Measurements from ENCODE around the gene GNAT3.

The GNAT3 gene

DNA sequence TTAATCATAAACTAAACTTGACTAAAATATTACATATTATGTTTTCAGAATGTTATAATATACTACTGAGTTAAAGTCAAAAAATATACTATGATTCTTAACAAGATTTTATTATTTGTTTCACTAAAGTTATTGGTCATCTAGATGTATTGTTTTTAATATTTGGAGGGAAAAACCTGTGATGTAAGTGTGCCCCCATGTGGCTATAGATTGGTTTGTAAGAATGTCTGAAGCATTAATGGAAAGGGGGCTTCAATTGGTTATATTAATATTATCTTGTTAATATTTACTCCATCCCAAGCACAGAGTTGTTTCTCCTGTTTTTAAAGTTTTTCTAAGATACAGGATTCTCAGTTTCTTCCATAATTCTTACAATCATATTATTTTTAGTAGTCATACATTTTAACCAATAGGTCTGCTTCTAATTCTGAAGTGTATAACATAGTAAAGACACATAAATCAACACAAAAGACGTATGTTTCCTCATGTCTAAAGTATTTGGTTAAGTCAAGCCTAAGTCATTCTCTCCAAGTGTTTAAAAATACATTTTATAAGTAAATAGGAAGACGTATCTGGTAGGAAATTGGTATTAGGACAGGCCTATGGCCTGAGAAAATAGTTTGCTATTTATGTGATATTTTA is 58.0 kb downstream of the GNAT3 start:
- Histone ChIP-seq H3K79me2 (ENCODE audit: insufficient read depth, low read length) (no peaks in the 10 kb centered on the region), H3K4me3 (ENCODE audit: low read depth in 1 of 2, low read length in 2 of 2) (no peak overlapping the region), H3K36me3 (ENCODE audit: insufficient read depth, low read length) (no peaks in the 10 kb centered on the region), H3K27me3 (ENCODE audit: insufficient read depth, low read length, poor library complexity) (peaks cover under 1% of the 10 kb centered on the region), H2AFZ (ENCODE audit: low read depth, low read length) (no peak overlapping the region), H3K9me3 (ENCODE audit: insufficient read depth, low read length, severe bottlenecking) (no peaks in the 10 kb centered on the region), H3K27ac (ENCODE audit: low read length) (no peak overlapping the region), H4K20me1 (ENCODE audit: insufficient read depth, low read length) (no peaks in the 10 kb centered on the region), H3K4me2 (ENCODE audit: insufficient read depth, low read length) (no peak overlapping the region), H3K9ac (ENCODE audit: low read depth, low read length) (no peak overlapping the region), H3K4me1 (ENCODE audit: insufficient read depth, low read length) (no peaks in the 10 kb centered on the region)
- no peak for DNase-seq
- ATAC-seq (ENCODE audit: insufficient read depth, low read depth), result no peak
- TF ChIP-seq CTCF (IDR thresholded peaks at IDR 0.05; ENCODE audit: borderline replicate concordance, extremely low read depth, low read length, poor library complexity, severe bottlenecking) (peak; percentile 55), EZH2 (IDR thresholded peaks at IDR 0.05; ENCODE audit: borderline replicate concordance, low read depth, low read length, severe bottlenecking) (no peak)

DNA sequence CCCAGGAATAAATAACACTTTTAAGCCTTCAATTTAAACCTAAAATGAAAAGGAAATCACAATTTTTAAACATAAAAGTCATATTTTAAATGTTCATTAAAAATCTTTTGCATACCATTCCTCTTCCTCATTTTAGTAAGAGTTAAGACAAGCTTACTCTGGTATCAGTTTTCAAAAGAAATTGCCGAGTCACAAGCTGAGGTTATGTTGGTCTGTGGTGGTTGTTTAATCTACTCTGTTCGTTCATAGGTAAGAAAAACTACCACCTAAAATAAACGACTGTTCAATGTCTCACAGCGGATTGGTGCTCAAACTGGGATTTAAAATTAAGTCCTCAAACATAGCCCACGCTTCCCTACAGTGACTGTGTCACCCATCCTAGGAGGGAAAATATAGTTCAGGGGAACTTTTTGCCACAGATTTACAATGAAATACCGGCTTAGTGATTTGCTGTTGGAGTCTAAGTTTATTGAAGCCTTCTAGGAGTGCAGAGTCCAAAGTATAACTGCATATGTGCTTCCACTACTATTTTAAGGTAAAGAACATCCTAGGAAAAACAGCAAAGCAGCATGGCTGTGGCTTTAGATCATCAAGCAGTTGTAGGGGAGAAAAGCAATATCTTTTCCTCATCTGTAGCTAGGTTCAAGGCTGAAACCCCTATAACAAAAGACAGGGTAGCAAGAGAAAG is 61.1 kb downstream of the GNAT3 start:
- Histone ChIP-seq H2AFZ (ENCODE audit: low read depth, low read length) (no peak overlapping the region), H3K9me3 (ENCODE audit: insufficient read depth, low read length, severe bottlenecking) (no peaks in the 10 kb centered on the region), H4K20me1 (ENCODE audit: insufficient read depth, low read length) (no peaks in the 10 kb centered on the region), H3K36me3 (ENCODE audit: insufficient read depth, low read length) (no peaks in the 10 kb centered on the region), H3K4me1 (ENCODE audit: insufficient read depth, low read length) (no peaks in the 10 kb centered on the region), H3K79me2 (ENCODE audit: insufficient read depth, low read length) (no peaks in the 10 kb centered on the region), H3K4me2 (ENCODE audit: insufficient read depth, low read length) (no peak overlapping the region), H3K4me3 (ENCODE audit: low read depth in 1 of 2, low read length in 2 of 2) (no peak overlapping the region), H3K9ac (ENCODE audit: low read depth, low read length) (no peak overlapping the region), H3K27me3 (ENCODE audit: insufficient read depth, low read length, poor library complexity) (no peaks in the 10 kb centered on the region), H3K27ac (ENCODE audit: low read length) (no peak overlapping the region)
- ATAC-seq (ENCODE audit: insufficient read depth, low read depth) (no peak), DNase-seq (no peak)
- TF ChIP-seq CTCF (IDR thresholded peaks at IDR 0.05; ENCODE audit: borderline replicate concordance, extremely low read depth, low read length, poor library complexity, severe bottlenecking), result no peak
- TF ChIP-seq EZH2 (IDR thresholded peaks at IDR 0.05; ENCODE audit: borderline replicate concordance, low read depth, low read length, severe bottlenecking), result no peak

DNA sequence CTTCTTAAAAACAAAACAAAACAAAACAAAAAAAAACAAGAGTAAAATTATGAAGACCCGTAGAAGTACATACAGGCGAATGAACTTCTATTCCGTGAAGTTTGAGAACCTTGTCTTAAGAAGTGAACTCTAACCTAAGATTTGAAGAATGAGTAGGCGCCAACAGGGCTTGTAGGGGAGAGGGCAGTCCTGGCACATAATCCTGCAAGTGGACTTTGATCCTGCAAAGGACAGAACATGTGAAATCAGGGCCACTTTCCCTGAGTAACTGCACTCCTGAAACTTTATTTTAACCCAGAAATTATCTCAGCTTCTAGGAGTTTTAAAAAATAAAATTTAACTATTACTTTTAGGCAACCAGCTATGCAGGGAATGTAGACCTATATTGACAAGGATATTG is 62.0 kb downstream of the GNAT3 start:
- Histone ChIP-seq H3K4me2 (ENCODE audit: insufficient read depth, low read length) (no peak overlapping the region), H3K79me2 (ENCODE audit: insufficient read depth, low read length) (no peaks in the 10 kb centered on the region), H4K20me1 (ENCODE audit: insufficient read depth, low read length) (no peaks in the 10 kb centered on the region), H3K9me3 (ENCODE audit: insufficient read depth, low read length, severe bottlenecking) (no peaks in the 10 kb centered on the region), H2AFZ (ENCODE audit: low read depth, low read length) (no peak overlapping the region), H3K4me1 (ENCODE audit: insufficient read depth, low read length) (no peaks in the 10 kb centered on the region), H3K27ac (ENCODE audit: low read length) (no peak overlapping the region), H3K27me3 (ENCODE audit: insufficient read depth, low read length, poor library complexity) (no peaks in the 10 kb centered on the region), H3K4me3 (ENCODE audit: low read depth in 1 of 2, low read length in 2 of 2) (no peak overlapping the region), H3K9ac (ENCODE audit: low read depth, low read length) (no peak overlapping the region), H3K36me3 (ENCODE audit: insufficient read depth, low read length) (no peaks in the 10 kb centered on the region)
- no peak for ATAC-seq (ENCODE audit: insufficient read depth, low read depth)
- no peak for DNase-seq
- no peak for TF ChIP-seq CTCF (IDR thresholded peaks at IDR 0.05; ENCODE audit: borderline replicate concordance, extremely low read depth, low read length, poor library complexity, severe bottlenecking)
- TF ChIP-seq EZH2 (IDR thresholded peaks at IDR 0.05; ENCODE audit: borderline replicate concordance, low read depth, low read length, severe bottlenecking), result no peak

All from DND-41 (cell line).